HG03280 (cell line): ENCODE measurements around the gene EPHB4.
"Not testable (repeated sequence)": the region's sequence is repeated elsewhere in the genome, so short reads cannot be mapped to it uniquely, and the experiment has no call there.

Source experiments
- ATAC-seq: cut with Tn5 transposase; IDR thresholded peaks from one replicate; pipeline ENCODE4 v1.9.1; 2021; ENCODE audit warnings: mild to moderate bottlenecking, moderate library complexity; ENCODE audit not compliant: unreplicated experiment

EPHB4 gene

DNA sequence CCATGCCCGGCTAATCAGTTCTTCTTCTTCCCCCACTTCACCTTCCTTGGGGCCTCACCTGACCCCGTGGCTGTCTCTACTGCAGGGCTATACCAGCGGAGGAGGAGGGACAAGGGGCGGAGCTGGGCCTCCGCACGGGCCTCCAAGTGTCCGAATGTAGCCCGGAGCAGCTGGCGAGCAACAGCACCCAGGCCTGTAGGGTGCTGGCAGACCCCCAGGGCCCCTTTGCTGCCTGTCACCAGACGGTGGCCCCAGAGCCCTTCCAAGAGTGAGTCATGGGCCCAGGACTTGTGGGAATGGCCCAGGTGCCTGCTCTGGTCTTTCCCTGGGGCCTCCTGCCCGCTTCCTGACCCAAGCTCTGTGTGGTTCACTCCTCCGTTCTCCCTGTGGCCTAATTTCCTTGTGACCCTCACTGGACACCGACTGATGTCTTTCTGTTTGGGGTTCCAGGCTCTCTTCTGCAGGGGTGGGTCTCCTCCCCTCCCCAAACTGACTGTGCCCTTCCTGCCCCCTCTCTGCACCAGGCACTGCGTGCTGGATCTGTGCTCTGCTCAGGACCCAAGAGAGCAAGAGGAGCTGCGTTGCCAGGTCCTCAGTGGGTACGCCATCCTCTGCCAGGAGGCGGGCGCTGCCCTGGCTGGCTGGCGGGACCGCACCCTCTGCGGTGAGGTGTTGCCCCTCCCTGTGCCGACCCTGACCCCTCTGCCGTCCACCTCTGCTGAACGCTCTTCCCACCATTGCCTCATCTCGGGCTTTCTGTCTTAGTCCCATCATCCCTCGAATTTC is 35.2 kb downstream of the EPHB4 start:
- ATAC-seq = no peak

- no peak for ATAC-seq
Observed at GRCh38 chr7:100789055-100789454, 38.3 kb downstream of the EPHB4 start.

DNA sequence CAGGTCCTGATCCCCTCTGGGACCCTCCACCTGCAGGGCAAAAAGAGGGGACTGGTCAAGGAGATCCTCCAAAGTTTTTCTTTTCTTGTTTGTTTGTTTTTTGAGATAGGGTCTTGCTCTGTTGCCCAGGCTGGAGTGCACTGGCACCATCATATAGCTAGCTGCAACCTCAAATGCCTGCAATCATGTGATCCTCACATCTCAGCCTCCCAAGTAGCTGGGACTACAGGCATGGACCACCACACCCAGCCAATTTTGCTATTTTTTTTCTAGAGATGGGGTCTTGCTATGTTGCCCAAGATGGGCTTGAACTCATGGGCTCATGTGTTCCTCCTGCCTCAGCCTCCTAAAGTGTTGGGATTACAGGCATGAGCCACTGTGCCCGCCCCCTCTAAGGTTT is 41.0 kb downstream of the EPHB4 start:
- ATAC-seq = no peak

GRCh38 chr7:100785878-100786277 is 41.4 kb downstream of the EPHB4 start:
- ATAC-seq = no peak

GRCh38 chr7:100783804-100784203 is 43.5 kb downstream of the EPHB4 start:
- ATAC-seq = no peak

DNA sequence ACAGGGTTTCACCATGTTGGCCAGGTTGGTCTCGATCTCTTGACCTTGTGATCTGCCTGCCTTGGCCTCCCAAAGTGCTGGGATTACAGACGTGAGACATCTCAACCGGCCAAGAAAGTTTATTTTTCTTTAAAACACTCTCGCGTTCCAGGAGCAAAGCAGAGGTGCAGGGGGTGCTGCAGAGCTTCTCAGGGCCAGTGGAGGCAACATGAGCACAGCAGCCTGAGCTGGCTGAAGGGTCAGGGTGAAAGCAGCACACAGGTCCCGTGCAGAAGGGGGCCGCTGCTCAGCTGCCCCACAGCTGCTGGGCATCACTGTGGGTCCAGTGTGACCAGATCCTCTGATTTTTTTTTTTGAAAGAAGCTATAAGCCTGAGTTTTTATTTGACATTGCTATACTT is 46.1 kb downstream of the EPHB4 start:
- ATAC-seq = no peak

GRCh38 chr7:100779359-100779758 is 48.0 kb downstream of the EPHB4 start:
- no peak for ATAC-seq

- ATAC-seq = no peak
Observed at GRCh38 chr7:100778061-100778621, 49.2 kb downstream of the EPHB4 start.

DNA sequence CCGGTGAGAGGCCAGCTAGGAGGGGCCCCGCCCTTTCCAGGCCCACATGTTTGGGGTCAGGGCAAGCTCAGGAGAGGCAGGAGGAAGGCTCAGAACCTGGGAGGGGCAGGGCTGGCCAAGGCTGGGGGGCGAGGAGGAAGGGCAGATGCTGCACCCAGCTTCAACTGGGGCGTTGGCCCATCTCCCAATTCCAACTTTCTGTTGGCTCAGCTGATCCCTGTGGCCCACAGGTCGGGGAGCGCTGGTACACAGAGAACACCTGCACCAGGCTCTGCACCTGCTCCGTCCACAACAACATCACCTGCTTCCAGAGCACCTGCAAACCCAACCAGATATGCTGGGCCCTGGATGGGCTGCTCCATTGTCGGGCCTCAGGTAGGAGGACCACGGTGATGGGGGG is 53.8 kb downstream of the EPHB4 start:
- ATAC-seq = no peak

DNA sequence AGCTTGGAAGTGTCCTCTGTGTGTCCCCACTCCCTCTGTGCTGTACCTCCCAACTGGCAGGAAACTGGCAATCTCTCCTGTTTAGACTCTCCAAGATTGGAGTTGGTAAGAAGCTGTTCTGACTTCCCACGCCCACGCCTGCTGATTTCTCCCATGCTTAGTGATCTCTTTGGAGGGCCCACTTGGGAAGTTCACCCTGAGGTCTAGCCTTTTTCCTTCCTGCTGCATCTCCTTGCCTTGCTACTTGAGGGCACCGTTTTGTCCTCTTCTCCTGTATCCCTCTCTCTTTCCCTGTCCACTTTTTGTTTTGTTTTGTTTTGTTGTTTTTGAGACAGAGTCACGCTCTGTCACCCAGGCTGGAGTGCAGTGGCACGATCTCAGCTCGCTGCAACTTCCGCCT is 58.5 kb downstream of the EPHB4 start:
- ATAC-seq = no peak

GRCh38 chr7:100765250-100765649 is 62.1 kb downstream of the EPHB4 start:
- ATAC-seq = no peak

GRCh38 chr7:100764841-100765240 is 62.5 kb downstream of the EPHB4 start:
- ATAC-seq = no peak

GRCh38 chr7:100763556-100764140 is 63.7 kb downstream of the EPHB4 start:
- no peak for ATAC-seq

- not testable (repeated sequence) for ATAC-seq
Observed at GRCh38 chr7:100762841-100763240, 64.5 kb downstream of the EPHB4 start.

DNA sequence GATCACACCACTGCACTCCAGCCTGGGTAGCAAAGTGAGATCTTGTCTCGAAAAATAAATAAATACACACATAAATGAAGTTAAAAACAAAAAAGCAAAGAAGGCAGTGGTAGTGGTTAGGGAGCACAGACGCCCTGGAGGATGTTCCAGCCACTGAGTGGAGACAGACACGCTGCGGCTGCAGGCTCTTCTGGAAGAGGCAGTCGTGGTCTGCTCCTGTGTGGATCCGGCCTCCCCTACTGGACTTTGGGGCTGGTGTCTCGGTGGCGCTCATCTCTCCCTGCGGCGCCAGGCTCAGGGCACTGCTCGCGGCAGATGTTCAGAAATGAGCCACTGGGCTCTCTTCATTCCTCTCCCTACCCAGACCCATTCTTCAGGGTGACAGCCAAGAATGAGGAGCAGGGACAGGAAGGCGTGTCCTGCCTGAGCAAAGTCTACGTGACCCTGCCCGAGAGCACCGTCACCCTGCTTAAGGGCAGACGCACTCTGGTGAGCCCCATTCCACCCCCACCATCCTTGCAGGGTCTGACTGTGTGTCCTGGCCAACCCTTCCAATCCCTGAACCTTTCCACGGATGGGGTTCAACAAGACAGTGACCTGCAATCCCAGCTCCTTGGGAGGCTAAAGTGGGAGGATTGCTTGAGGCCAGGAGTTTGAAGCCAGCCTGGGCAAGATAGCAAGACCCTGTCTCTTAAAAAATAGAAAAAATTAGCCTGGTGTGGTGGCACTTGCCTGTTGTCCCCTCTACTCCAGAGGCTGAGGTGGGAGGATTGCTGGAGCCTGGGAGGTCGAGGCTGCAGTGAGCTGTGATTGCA is 67.8 kb downstream of the EPHB4 start:
- no peak for ATAC-seq

DNA sequence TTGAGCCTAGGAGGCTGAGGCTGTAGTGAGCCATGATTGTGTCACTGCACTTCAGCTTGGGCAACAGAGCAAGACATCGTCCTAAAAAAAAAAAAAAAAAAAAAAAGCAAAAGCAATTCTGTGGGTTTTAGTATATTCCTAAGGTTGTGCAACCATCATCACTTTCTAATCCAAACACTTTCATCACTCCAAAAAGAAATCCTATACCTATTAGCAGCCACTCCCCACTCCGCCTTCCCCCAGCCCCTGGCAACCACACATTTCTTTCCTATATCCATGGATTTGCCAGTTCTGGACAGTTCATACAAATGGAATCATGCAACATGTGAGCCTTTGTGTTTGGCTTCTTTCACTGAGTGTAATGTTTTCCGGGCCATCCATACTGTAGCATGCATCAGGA is 73.6 kb downstream of the EPHB4 start:
- ATAC-seq = no peak

DNA sequence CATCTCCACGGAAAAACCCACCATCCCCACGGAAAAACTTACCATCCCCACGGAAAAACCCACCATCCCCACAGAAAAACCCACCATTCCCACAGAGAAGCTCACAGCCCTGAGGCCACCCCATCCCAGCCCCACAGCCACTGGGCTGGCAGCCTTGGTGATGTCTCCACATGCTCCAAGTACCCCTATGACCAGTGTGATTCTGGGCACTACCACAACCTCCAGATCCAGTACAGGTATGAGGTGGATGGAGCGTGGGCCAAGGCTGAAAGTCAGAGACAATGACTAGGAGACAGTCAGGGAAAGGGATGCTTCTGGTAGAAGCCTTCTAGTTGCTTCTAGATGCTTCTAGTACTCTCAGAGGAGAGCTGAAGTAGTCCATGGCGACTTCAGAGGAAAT is 74.3 kb downstream of the EPHB4 start:
- no peak for ATAC-seq
